Measurements from ENCODE around the gene RPRD1A.

- no peak for TF ChIP-seq RAD21 (IDR thresholded peaks at IDR 0.05; ENCODE audit: low read length)
- no peak for TF ChIP-seq POLR2A (IDR thresholded peaks at IDR 0.05; ENCODE audit: low read depth, low read length)
- no peak for TF ChIP-seq MAZ (IDR thresholded peaks at IDR 0.05; ENCODE audit: borderline replicate concordance, low read depth, low read length)
- TF ChIP-seq CEBPB (IDR thresholded peaks at IDR 0.05; ENCODE audit: low read depth, low read length), result peak; percentile 100
- TF ChIP-seq ELK1 (IDR thresholded peaks at IDR 0.05; ENCODE audit: borderline replicate concordance, low read depth, low read length), result no peak
- TF ChIP-seq CTCF (conservative IDR thresholded peaks at IDR 0.05; ENCODE audit: low read depth, low read length), result no peak
Observed at GRCh38 chr18:36075862-36076587, 8.7 kb upstream of the RPRD1A start.

Measured in IMR-90 (cell line).